Measurements from ENCODE around the gene BACE2. TPM values are rescaled to one million over a fixed set of nuclear protein-coding genes. Genes with fewer than 3 reads are reported as not detected.
"Not testable (repeated sequence)": the region's sequence is repeated elsewhere in the genome, so short reads cannot be mapped to it uniquely, and the experiment has no call there.

Gene BACE2
- polyA plus RNA-seq, 1 donor (not counting 4 experiments of a cell fraction or from before 2014, with no cell fraction given), result 130 TPM

GRCh38 chr21:41254090-41254700 is 86.2 kb downstream of the BACE2 start:
- TF ChIP-seq, protein P1, sequence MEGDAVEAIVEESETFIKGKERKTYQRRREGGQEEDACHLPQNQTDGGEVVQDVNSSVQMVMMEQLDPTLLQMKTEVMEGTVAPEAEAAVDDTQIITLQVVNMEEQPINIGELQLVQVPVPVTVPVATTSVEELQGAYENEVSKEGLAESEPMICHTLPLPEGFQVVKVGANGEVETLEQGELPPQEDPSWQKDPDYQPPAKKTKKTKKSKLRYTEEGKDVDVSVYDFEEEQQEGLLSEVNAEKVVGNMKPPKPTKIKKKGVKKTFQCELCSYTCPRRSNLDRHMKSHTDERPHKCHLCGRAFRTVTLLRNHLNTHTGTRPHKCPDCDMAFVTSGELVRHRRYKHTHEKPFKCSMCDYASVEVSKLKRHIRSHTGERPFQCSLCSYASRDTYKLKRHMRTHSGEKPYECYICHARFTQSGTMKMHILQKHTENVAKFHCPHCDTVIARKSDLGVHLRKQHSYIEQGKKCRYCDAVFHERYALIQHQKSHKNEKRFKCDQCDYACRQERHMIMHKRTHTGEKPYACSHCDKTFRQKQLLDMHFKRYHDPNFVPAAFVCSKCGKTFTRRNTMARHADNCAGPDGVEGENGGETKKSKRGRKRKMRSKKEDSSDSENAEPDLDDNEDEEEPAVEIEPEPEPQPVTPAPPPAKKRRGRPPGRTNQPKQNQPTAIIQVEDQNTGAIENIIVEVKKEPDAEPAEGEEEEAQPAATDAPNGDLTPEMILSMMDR (optimal IDR thresholded peaks at IDR 0.05 in 1 of 3, IDR thresholded peaks at IDR 0.05 in 1 of 3, conservative IDR thresholded peaks at IDR 0.05 in 1 of 3; ENCODE audit: extremely low read depth in 1 of 3, insufficient read depth in 2 of 3, low read length in 3 of 3), result no peak
- TF ChIP-seq EZH2 (IDR thresholded peaks at IDR 0.05; ENCODE audit: low read length), result no peak
- H3K27me3 ChIP-seq (ENCODE audit: control insufficient read depth, extremely low read depth, insufficient read depth, low read length), result no peaks in the 10 kb centered on the region
- peaks cover 18% of the 10 kb centered on the region for H3K4me1 ChIP-seq (ENCODE audit: control insufficient read depth, extremely low read depth, insufficient read depth, low read length)
- DNase-seq (ENCODE audit: low read depth, low spot score) (no peak), FAIRE-seq (no peak)
- no peak overlapping the region for H3K4me2 ChIP-seq (ENCODE audit: control insufficient read depth, extremely low read depth, insufficient read depth, low read depth, low read length)
- peaks cover 26 to 41% of the 10 kb centered on the region in 2 experiments for H3K36me3 ChIP-seq (ENCODE audit: control insufficient read depth in 2 of 2, extremely low read depth in 1 of 2, insufficient read depth in 2 of 2, low read length in 2 of 2)
- no peak overlapping the region for H3K9ac ChIP-seq (ENCODE audit: control insufficient read depth, extremely low read depth, insufficient read depth, low read length)
- no peaks in the 10 kb centered on the region for H3K9me3 ChIP-seq (ENCODE audit: control insufficient read depth, low read depth, low read length)
- no peak overlapping the region for H3K27ac ChIP-seq (ENCODE audit: control insufficient read depth, insufficient read depth, low read length)
- H2AFZ ChIP-seq (ENCODE audit: control insufficient read depth, low read length), result no peak overlapping the region
- H4K20me1 ChIP-seq (ENCODE audit: control insufficient read depth, extremely low read depth, insufficient read depth, low read length), result no peaks in the 10 kb centered on the region
- dilution Hi-C loops (cut with MboI; ENCODE audit: extremely low pct_ligation_motif_present, low sequenced_read_pairs), result no loop called here
- H3K79me2 ChIP-seq (ENCODE audit: control insufficient read depth, insufficient read depth, low read length), result no peaks in the 10 kb centered on the region
- H3K4me3 ChIP-seq (ENCODE audit: control insufficient read depth in 2 of 3, extremely low read depth in 1 of 3, insufficient read depth in 2 of 3, low read depth in 1 of 3, low read length in 3 of 3), result no peak overlapping the region
- no peaks in the 10 kb centered on the region for H3K9me1 ChIP-seq (ENCODE audit: control insufficient read depth, extremely low read depth, insufficient read depth, low read length)

GRCh38 chr21:41255190-41255589 is 87.2 kb downstream of the BACE2 start:
- Histone ChIP-seq H3K4me2 (ENCODE audit: control insufficient read depth, extremely low read depth, insufficient read depth, low read depth, low read length) (no peak overlapping the region), H3K9me1 (ENCODE audit: control insufficient read depth, extremely low read depth, insufficient read depth, low read length) (no peaks in the 10 kb centered on the region), H3K4me3 (ENCODE audit: control insufficient read depth in 2 of 3, extremely low read depth in 1 of 3, insufficient read depth in 2 of 3, low read depth in 1 of 3, low read length in 3 of 3) (no peak overlapping the region), H4K20me1 (ENCODE audit: control insufficient read depth, extremely low read depth, insufficient read depth, low read length) (no peaks in the 10 kb centered on the region), H3K9me3 (ENCODE audit: control insufficient read depth, low read depth, low read length) (no peaks in the 10 kb centered on the region), H3K79me2 (ENCODE audit: control insufficient read depth, insufficient read depth, low read length) (no peaks in the 10 kb centered on the region), H3K9ac (ENCODE audit: control insufficient read depth, extremely low read depth, insufficient read depth, low read length) (no peak overlapping the region), H3K27ac (ENCODE audit: control insufficient read depth, insufficient read depth, low read length) (no peak overlapping the region), H3K36me3 (ENCODE audit: control insufficient read depth in 2 of 2, extremely low read depth in 1 of 2, insufficient read depth in 2 of 2, low read length in 2 of 2) (peaks cover 24 to 41% of the 10 kb centered on the region in 2 experiments), H3K4me1 (ENCODE audit: control insufficient read depth, extremely low read depth, insufficient read depth, low read length) (peaks cover 16% of the 10 kb centered on the region), H2AFZ (ENCODE audit: control insufficient read depth, low read length) (no peak overlapping the region), H3K27me3 (ENCODE audit: control insufficient read depth, extremely low read depth, insufficient read depth, low read length) (no peaks in the 10 kb centered on the region)
- no peak for DNase-seq (ENCODE audit: low read depth, low spot score)
- no peak for FAIRE-seq
- TF ChIP-seq, protein P1 (optimal IDR thresholded peaks at IDR 0.05 in 1 of 3, IDR thresholded peaks at IDR 0.05 in 1 of 3, conservative IDR thresholded peaks at IDR 0.05 in 1 of 3; ENCODE audit: extremely low read depth in 1 of 3, insufficient read depth in 2 of 3, low read length in 3 of 3), result no peak
- TF ChIP-seq EZH2 (IDR thresholded peaks at IDR 0.05; ENCODE audit: low read length), result no peak
- dilution Hi-C loops (cut with MboI; ENCODE audit: extremely low pct_ligation_motif_present, low sequenced_read_pairs), result no loop called here

GRCh38 chr21:41256231-41256630 is 88.3 kb downstream of the BACE2 start:
- H3K36me3 ChIP-seq (ENCODE audit: control insufficient read depth in 2 of 2, extremely low read depth in 1 of 2, insufficient read depth in 2 of 2, low read length in 2 of 2), result peaks cover 21 to 34% of the 10 kb centered on the region in 2 experiments
- DNase-seq (ENCODE audit: low read depth, low spot score); H3K27me3 ChIP-seq (ENCODE audit: control insufficient read depth, extremely low read depth, insufficient read depth, low read length); H4K20me1 ChIP-seq (ENCODE audit: control insufficient read depth, extremely low read depth, insufficient read depth, low read length); H3K9me3 ChIP-seq (ENCODE audit: control insufficient read depth, low read depth, low read length); H2AFZ ChIP-seq (ENCODE audit: control insufficient read depth, low read length); dilution Hi-C loops (cut with MboI; ENCODE audit: extremely low pct_ligation_motif_present, low sequenced_read_pairs); H3K27ac ChIP-seq (ENCODE audit: control insufficient read depth, insufficient read depth, low read length); H3K9me1 ChIP-seq (ENCODE audit: control insufficient read depth, extremely low read depth, insufficient read depth, low read length); H3K4me2 ChIP-seq (ENCODE audit: control insufficient read depth, extremely low read depth, insufficient read depth, low read depth, low read length); FAIRE-seq; H3K9ac ChIP-seq (ENCODE audit: control insufficient read depth, extremely low read depth, insufficient read depth, low read length); H3K79me2 ChIP-seq (ENCODE audit: control insufficient read depth, insufficient read depth, low read length); H3K4me3 ChIP-seq (ENCODE audit: control insufficient read depth in 2 of 3, extremely low read depth in 1 of 3, insufficient read depth in 2 of 3, low read depth in 1 of 3, low read length in 3 of 3); H3K4me1 ChIP-seq (ENCODE audit: control insufficient read depth, extremely low read depth, insufficient read depth, low read length): not testable (repeated sequence)

Measured in keratinocyte (primary cell).